T-helper 2 cell treated with Interferon-gamma antibody and Interleukin-4, amounts not matched to agents 5 μg/mL and 100 μg/mL, for 36 hours (primary cell): ENCODE results near the gene ONECUT1.

Experiments
- DNase-seq: peaks from one replicate; pipeline ENCODE4 v3.0.0; 2021; ENCODE audit warnings: low spot score
- H3K27ac Mint-ChIP-seq: one replicate; pipeline ENCODE4 v1.8.0; 2021; ENCODE audit warnings: mild to moderate bottlenecking, mixed read lengths
- H3K27me3 Mint-ChIP-seq: one replicate; pipeline ENCODE4 v1.8.0; 2021; ENCODE audit warnings: low read depth, mixed read lengths
- H3K36me3 Mint-ChIP-seq: one replicate; pipeline ENCODE4 v1.8.0; 2021; ENCODE audit warnings: low read depth, mixed read lengths
- H3K4me1 Mint-ChIP-seq: one replicate; pipeline ENCODE4 v1.8.0; 2021; ENCODE audit warnings: low read depth, mixed read lengths
- H3K4me3 Mint-ChIP-seq: one replicate; pipeline ENCODE4 v1.8.0; 2022; ENCODE audit warnings: mild to moderate bottlenecking, moderate library complexity, mixed read lengths
- H3K9me3 Mint-ChIP-seq: one replicate; pipeline ENCODE4 v1.8.0; 2021; ENCODE audit warnings: mixed read lengths

Gene ONECUT1

GRCh38 chr15:52718551-52718950, 71.6 kb downstream of the ONECUT1 start:
- DNase-seq: no peak
- no peak overlapping the region for H3K27ac Mint-ChIP-seq
- H3K9me3 Mint-ChIP-seq: no peaks in the 10 kb centered on the region

GRCh38 chr15:52717924-52718323, 72.2 kb downstream of the ONECUT1 start:
- Mint-ChIP-seq H3K4me1 (no peaks in the 10 kb centered on the region), H3K27ac (no peak overlapping the region), H3K4me3 (no peak overlapping the region), H3K9me3 (no peaks in the 10 kb centered on the region), H3K27me3 (peaks cover 17% of the 10 kb centered on the region), H3K36me3 (no peaks in the 10 kb centered on the region)
- DNase-seq: no peak

More at GRCh38 chr15:52718551-52718950, 71.6 kb downstream of the ONECUT1 start:
- Mint-ChIP-seq H3K4me3 (no peak overlapping the region), H3K27me3 (peaks cover 18% of the 10 kb centered on the region), H3K36me3 (no peaks in the 10 kb centered on the region), H3K4me1 (no peaks in the 10 kb centered on the region)

- DNase-seq: no peak
- Mint-ChIP-seq H3K4me3 (no peak overlapping the region), H3K27me3 (peaks cover 13% of the 10 kb centered on the region), H3K4me1 (no peaks in the 10 kb centered on the region), H3K36me3 (no peaks in the 10 kb centered on the region), H3K9me3 (no peaks in the 10 kb centered on the region), H3K27ac (no peak overlapping the region)
These were observed 72.7 kb downstream of the ONECUT1 start for GRCh38 chr15:52717481-52717880.

GRCh38 chr15:52716536-52716935, 73.6 kb downstream of the ONECUT1 start:
- Mint-ChIP-seq H3K27me3 (peaks cover 16% of the 10 kb centered on the region), H3K9me3 (no peaks in the 10 kb centered on the region), H3K36me3 (no peaks in the 10 kb centered on the region), H3K4me1 (no peaks in the 10 kb centered on the region), H3K27ac (no peak overlapping the region), H3K4me3 (no peak overlapping the region)
- no peak for DNase-seq

GRCh38 chr15:52715411-52715810, 74.7 kb downstream of the ONECUT1 start:
- no peak for DNase-seq
- no peaks in the 10 kb centered on the region for H3K36me3 Mint-ChIP-seq
- no peaks in the 10 kb centered on the region for H3K4me1 Mint-ChIP-seq
- peaks cover 12% of the 10 kb centered on the region for H3K27me3 Mint-ChIP-seq
- H3K9me3 Mint-ChIP-seq: no peaks in the 10 kb centered on the region
- H3K4me3 Mint-ChIP-seq: no peak overlapping the region
- no peak overlapping the region for H3K27ac Mint-ChIP-seq

- Mint-ChIP-seq H3K4me3 (no peak overlapping the region), H3K27ac (no peak overlapping the region), H3K9me3 (no peaks in the 10 kb centered on the region), H3K4me1 (no peaks in the 10 kb centered on the region), H3K27me3 (peaks cover 12% of the 10 kb centered on the region), H3K36me3 (no peaks in the 10 kb centered on the region)
- DNase-seq: no peak
These were observed 75.2 kb downstream of the ONECUT1 start for GRCh38 chr15:52714968-52715367.

GRCh38 chr15:52710708-52711389, 79.3 kb downstream of the ONECUT1 start:
- Mint-ChIP-seq H3K36me3 (no peaks in the 10 kb centered on the region), H3K27ac (no peak overlapping the region), H3K4me3 (no peak overlapping the region), H3K27me3 (peaks cover 6% of the 10 kb centered on the region), H3K9me3 (no peaks in the 10 kb centered on the region), H3K4me1 (no peaks in the 10 kb centered on the region)
- no peak for DNase-seq

GRCh38 chr15:52710050-52710707, 80.0 kb downstream of the ONECUT1 start:
- H3K36me3 Mint-ChIP-seq: no peaks in the 10 kb centered on the region
- peaks cover 6% of the 10 kb centered on the region for H3K27me3 Mint-ChIP-seq
- H3K4me1 Mint-ChIP-seq: no peaks in the 10 kb centered on the region
- no peak overlapping the region for H3K4me3 Mint-ChIP-seq
- H3K9me3 Mint-ChIP-seq: no peaks in the 10 kb centered on the region
- no peak overlapping the region for H3K27ac Mint-ChIP-seq
- no peak for DNase-seq

- no peaks in the 10 kb centered on the region for H3K9me3 Mint-ChIP-seq
- no peaks in the 10 kb centered on the region for H3K4me1 Mint-ChIP-seq
- no peaks in the 10 kb centered on the region for H3K36me3 Mint-ChIP-seq
- H3K27ac Mint-ChIP-seq: no peak overlapping the region
- DNase-seq: no peak
- peaks cover 8% of the 10 kb centered on the region for H3K27me3 Mint-ChIP-seq
- no peak overlapping the region for H3K4me3 Mint-ChIP-seq
These were observed 80.8 kb downstream of the ONECUT1 start for GRCh38 chr15:52709187-52709981.
